Breast epithelium (tissue), 3 donors: Measurements from ENCODE around the gene ZNF423.

Experiments
- CTCF ChIP-seq, 3 donors: fragments of 450-650 bp; IDR thresholded peaks; one replicate each; pipeline ENCODE4 v1.5.1; 2016 to 2017; ENCODE audit warnings: antibody characterized with exemption in 3 of 3, mild to moderate bottlenecking in 3 of 3, moderate library complexity in 3 of 3
- POLR2A ChIP-seq: fragments of 450-650 bp; IDR thresholded peaks from one replicate; pipeline ENCODE4 v1.6.1; 2016; ENCODE audit warnings: antibody characterized with exemption, mild to moderate bottlenecking, moderate library complexity
- POLR2AphosphoS5 ChIP-seq, 3 donors: sonication (generic); formaldehyde crosslinking; IDR thresholded peaks; one replicate each; pipeline ENCODE4 v1.6.1; 2017; ENCODE audit warnings: antibody characterized with exemption in 3 of 3

GRCh38 chr16:49725651-49726050 is 130.3 kb downstream of the ZNF423 start:
- TF ChIP-seq POLR2A (no peak), CTCF (IDR thresholded peaks at IDR 0.05) (no peak), POLR2AphosphoS5 (IDR thresholded peaks at IDR 0.05) (no peak)
